ENCODE data around the gene PMEPA1.

DNA sequence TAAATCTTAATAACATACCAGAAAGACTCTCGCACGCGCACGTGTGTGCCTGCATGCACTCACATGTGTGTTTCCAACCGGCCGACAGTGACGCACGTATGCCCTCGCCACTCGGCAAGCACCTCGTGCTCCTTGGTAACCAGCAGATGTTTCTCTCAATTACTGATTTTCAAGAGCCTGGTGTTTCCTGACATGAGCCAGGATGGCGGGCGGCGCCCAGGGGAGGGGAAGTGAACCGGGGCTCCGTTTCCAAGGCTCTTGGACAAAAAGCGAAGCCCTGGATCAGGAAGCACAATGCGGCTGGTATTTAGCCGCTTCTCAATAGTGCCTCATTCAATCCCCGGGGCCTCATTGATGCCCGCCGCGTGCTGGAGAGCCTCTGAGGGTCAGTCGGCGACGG is 37.7 kb downstream of the PMEPA1 start:
- TF ChIP-seq, protein P1, sequence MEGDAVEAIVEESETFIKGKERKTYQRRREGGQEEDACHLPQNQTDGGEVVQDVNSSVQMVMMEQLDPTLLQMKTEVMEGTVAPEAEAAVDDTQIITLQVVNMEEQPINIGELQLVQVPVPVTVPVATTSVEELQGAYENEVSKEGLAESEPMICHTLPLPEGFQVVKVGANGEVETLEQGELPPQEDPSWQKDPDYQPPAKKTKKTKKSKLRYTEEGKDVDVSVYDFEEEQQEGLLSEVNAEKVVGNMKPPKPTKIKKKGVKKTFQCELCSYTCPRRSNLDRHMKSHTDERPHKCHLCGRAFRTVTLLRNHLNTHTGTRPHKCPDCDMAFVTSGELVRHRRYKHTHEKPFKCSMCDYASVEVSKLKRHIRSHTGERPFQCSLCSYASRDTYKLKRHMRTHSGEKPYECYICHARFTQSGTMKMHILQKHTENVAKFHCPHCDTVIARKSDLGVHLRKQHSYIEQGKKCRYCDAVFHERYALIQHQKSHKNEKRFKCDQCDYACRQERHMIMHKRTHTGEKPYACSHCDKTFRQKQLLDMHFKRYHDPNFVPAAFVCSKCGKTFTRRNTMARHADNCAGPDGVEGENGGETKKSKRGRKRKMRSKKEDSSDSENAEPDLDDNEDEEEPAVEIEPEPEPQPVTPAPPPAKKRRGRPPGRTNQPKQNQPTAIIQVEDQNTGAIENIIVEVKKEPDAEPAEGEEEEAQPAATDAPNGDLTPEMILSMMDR (IDR thresholded peaks at IDR 0.05) = no peak
- no peak for TF ChIP-seq POLR2A (IDR thresholded peaks at IDR 0.05; ENCODE audit: low read length)
- TF ChIP-seq RAD21 (conservative IDR thresholded peaks at IDR 0.05 in 1 of 2, IDR thresholded peaks at IDR 0.05 in 1 of 2) = no peak
- TF ChIP-seq MYC (IDR thresholded peaks at IDR 0.05; ENCODE audit: borderline replicate concordance, low read length) = no peak
- no peak for TF ChIP-seq RFX5 (IDR thresholded peaks at IDR 0.05)
- TF ChIP-seq RCOR1 (IDR thresholded peaks at IDR 0.05; ENCODE audit: low read depth, low read length) = no peak
- TF ChIP-seq EP300 (IDR thresholded peaks at IDR 0.05) = no peak
- TF ChIP-seq, protein P2, sequence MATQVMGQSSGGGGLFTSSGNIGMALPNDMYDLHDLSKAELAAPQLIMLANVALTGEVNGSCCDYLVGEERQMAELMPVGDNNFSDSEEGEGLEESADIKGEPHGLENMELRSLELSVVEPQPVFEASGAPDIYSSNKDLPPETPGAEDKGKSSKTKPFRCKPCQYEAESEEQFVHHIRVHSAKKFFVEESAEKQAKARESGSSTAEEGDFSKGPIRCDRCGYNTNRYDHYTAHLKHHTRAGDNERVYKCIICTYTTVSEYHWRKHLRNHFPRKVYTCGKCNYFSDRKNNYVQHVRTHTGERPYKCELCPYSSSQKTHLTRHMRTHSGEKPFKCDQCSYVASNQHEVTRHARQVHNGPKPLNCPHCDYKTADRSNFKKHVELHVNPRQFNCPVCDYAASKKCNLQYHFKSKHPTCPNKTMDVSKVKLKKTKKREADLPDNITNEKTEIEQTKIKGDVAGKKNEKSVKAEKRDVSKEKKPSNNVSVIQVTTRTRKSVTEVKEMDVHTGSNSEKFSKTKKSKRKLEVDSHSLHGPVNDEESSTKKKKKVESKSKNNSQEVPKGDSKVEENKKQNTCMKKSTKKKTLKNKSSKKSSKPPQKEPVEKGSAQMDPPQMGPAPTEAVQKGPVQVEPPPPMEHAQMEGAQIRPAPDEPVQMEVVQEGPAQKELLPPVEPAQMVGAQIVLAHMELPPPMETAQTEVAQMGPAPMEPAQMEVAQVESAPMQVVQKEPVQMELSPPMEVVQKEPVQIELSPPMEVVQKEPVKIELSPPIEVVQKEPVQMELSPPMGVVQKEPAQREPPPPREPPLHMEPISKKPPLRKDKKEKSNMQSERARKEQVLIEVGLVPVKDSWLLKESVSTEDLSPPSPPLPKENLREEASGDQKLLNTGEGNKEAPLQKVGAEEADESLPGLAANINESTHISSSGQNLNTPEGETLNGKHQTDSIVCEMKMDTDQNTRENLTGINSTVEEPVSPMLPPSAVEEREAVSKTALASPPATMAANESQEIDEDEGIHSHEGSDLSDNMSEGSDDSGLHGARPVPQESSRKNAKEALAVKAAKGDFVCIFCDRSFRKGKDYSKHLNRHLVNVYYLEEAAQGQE (IDR thresholded peaks at IDR 0.05) = no peak
- TF ChIP-seq NR3C1 (IDR thresholded peaks at IDR 0.05) = no peak
- TF ChIP-seq, protein P3, sequence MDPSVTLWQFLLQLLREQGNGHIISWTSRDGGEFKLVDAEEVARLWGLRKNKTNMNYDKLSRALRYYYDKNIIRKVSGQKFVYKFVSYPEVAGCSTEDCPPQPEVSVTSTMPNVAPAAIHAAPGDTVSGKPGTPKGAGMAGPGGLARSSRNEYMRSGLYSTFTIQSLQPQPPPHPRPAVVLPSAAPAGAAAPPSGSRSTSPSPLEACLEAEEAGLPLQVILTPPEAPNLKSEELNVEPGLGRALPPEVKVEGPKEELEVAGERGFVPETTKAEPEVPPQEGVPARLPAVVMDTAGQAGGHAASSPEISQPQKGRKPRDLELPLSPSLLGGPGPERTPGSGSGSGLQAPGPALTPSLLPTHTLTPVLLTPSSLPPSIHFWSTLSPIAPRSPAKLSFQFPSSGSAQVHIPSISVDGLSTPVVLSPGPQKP (IDR thresholded peaks at IDR 0.05; ENCODE audit: low read depth, low read length) = no peak
- TF ChIP-seq RNF2 (IDR thresholded peaks at IDR 0.05; ENCODE audit: borderline replicate concordance, low read depth) = no peak
- no peak for TF ChIP-seq JUN (IDR thresholded peaks at IDR 0.05)
- no peak for TF ChIP-seq FOSB (CRISPR knock-in tag; IDR thresholded peaks at IDR 0.05)
- TF ChIP-seq SMC3 (IDR thresholded peaks at IDR 0.05) = no peak

All from A549 (cell line).